Fibroblast of gingiva (primary cell): ENCODE data around the gene VPS18.
A peak's percentile ranks its signal among the peaks of the same experiment; 100 is the strongest.

Experiments used
- DNase-seq: peaks from one replicate; pipeline ENCODE4 v3.0.0-alpha.2; 2011; ENCODE audit warnings: low read depth

VPS18 gene

DNA sequence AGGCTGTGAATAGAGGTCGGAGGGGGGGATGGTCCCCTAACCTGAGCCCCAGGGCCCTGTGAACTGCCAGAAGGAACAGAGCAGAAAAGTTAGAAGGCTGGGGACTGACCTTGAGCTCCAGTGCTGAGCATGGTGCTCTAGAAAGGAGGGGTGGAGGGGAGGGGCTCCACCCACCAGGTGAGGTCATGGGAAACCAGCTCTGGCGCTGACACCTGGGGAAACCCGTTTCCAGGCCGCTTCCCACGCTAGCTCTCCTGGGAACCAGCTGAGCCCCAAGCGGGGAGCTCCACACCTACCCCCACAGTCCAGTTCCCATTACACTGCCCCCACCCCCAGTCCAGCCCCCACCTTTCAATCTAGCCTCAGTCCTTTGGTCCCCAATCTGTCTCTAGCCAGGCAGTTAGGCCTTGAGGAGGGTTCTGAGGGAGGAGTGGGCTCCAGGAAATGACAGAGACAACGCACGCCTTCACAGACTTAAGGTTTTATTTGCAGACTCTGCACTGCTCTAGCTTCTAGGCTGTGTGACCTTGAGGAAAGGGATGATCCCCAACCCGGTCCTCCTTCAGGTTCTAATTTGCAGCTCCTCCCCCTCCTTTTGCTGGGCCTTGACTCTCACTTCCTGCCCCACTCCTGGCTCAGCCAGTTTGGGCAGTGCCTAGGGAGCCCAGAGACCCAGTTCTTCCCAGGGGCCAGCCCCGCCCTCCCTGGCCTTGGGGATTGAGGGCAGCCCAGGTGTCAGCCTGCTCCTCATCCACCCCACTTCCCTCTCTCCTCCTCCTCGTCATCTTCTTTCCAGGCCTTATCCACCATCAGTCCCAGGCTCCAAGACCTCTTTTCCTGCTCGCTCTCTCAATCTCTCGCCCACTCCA, 22.3 kb upstream of the VPS18 start:
- no peak for DNase-seq

DNA sequence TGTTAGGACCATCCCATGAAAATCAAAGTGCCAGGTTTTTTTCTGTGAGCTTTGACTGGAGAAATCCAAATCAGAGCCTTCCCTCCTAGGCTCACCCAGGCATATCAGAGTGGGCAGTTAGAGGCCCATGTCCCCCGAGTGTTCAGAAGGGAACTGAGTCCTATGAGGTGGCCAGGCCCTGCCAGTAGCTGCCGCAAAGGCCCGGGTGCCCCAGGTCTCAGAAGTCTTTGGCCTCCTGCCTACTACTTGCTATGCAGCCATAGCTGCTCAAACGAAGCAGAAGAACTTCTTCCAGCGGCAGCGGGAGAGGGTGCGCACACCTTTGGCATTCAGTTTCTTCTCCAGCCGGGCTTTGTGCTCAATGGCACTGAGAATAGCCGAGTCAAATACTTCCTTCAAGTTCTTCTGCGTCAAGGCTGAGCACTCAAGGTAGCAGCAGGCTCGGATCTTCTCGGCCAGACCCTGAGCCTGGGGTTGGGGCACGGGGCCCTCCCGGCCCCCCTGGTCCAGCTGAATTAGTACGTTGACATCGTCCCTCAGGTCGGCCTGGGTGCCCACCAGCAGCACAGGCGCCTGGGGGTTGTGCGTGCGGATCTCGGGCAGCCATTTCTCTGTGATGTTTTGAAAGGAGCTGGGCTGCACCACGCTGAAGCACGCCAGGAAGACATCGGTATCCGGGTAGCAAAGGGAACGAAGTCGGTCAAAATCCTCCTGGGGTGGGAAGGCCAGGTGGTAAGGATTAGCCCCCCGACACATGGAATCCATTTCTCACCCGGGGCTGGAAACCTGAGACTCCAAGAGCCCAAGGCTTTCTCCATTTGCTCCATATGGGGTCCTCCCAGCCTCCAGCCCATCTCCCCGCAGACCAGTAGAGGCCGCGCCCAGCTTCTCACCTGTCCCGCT, 21.2 kb upstream of the VPS18 start:
- no peak for DNase-seq

DNA sequence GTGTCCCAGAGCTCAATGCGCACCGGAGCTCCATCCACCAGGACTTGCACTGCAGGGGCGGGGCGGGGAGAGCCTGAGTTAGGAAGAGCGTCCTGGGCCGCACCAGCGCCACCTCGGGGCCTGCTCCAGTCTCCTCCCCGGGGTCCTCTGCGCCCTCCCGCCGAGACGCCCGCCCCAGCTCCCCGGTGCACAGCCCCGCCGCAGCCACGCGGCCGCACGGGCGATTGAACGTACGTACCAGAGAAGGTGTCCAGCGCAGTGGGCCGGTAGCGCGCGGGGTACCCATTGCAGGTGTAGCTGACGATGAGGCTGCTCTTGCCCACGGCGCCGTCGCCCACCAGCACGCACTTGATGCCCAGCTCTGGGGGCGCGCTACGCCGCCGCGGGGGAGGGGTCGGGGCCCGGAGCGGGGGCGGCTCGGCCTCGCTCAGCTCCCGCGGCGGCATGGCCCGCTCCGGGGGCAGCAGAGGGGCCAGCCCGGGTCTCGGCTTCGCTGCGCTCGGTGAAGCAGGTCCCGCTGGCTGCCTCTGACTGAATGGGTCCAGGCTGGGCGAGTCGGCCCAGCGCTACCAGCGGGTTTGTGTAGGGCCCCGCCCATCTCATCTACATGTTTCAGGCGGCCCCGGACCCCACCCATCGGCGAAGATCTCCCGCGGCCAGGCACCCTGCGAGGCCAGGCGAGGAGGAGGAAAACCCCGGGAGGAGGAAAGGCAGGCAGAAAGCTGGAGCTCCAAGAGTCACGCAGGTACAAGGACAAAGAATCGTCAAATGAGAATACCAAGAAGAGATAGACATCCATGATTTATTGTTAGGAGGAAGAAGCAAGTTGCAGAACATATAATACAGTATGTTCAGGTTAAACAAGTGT, 20.3 kb upstream of the VPS18 start, which contains the start of gene RHOV:
RHOV (minus strand) TSS at position 541 of the 868 bp plus-strand sequence; CDS start at position 446, 95 bp downstream.
- DNase-seq = peak; percentile 12

DNA sequence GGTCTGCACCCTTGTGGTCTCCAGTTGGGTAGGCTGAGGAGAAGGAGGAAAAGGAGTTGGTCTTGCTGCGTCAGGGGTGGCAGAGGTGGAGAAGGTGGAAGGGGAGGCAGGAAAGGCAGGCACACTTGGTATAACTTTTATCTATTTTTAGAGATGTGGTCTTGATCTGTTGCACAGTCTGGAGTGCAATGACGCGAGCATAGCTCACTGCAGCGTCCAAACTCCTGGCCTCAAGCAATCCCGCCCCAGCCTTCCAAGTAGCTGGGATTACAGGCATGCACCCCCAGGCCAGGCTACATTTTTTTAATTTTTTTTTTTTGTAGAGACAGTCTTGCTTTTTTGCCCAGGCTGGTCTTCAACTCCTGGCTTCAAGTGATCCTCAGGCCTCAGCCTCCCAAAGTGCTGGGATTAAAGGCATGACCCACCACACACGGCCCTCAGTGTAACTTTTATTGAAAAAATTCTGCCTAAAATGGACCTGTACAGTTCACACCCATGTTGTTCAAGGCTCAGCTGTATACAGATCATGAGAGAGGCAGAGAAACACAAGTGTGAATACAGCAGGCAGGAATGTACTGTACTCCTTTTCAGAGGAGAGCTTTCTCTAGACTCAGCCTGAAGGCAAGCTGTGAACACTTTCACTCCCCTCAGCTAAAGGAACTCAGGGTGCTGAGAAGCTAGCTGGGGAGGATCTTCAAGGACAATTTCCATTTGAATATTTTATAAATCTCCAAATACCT, 18.1 kb upstream of the VPS18 start:
- DNase-seq = no peak

DNA sequence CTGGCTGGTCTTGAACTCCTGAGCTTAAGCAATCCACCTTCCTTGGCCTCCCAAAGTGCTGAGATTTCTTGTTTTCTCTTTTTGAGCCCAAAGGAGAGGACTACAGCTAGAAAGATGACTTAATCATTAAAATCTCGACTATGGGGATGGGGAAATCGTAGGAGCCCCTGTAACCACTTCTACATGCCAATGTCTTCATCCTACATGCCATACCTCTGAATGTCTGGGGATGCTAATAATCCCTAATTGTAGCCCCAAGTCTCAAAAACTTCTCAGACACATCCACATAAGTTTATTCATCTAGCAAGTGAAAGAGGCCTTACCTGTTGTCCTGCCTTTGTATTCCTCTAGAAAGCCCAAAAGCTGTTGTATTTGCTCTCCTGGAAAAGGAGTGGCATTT, 16.6 kb upstream of the VPS18 start:
- DNase-seq = no peak

DNA sequence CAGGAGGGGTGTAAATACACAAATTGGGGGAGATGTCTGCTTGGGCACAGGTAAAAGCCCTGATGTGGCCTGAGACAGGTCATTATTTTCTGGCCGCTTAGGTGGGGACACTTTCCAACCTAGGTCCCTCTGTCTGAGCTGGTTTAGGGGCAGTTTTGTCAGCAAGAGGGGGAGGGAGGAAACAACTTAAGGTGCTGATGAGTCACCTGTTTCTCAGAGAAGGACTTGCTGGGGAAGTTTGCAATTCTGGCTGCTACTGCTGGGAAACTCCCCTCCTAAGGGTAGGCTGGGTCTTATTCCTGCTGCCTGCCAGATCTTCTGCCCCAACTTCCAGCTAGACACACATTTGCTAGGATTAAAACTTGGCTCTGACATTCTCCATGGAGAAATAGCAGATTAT, 15.5 kb upstream of the VPS18 start:
- DNase-seq = no peak

DNA sequence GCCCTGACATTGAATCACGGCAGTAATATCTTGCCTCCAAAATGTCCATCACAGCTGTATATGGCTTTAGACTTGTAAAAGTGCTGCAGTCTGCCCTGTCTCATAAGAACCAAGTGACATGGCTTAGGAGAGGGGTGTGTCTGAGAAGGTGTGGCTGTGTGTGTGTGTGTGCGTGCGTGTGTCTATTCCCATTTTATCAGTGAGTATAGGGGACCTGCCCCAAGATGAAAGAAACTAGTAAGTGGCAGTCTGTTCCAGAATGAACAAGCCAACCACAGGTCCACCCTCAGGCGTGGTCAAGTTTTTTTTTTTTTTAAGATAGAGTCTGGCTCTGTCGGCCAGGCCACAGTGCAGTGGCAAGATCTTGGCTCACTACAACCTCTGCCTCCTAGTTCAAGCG, 14.6 kb upstream of the VPS18 start:
- DNase-seq = no peak

DNA sequence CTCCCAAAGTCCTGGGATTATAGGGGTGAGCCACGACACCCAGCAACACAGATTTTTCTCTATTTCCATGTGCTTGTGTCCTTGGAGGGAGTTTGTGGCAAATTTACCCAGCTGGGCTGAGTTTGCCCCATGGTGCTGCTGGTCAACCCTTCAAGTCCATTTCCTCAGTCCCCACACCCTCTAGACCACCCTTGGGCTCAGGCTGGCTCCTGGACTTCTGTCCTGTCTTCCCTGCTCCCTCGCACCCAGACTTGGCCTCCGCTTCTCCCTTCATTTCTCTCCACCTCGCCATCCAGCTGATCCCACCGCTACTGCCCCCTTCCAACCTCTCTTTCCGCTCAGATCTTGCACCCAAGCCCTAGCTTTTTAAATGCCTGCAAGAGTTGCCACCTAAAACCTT, 12.9 kb upstream of the VPS18 start:
- no peak for DNase-seq

DNA sequence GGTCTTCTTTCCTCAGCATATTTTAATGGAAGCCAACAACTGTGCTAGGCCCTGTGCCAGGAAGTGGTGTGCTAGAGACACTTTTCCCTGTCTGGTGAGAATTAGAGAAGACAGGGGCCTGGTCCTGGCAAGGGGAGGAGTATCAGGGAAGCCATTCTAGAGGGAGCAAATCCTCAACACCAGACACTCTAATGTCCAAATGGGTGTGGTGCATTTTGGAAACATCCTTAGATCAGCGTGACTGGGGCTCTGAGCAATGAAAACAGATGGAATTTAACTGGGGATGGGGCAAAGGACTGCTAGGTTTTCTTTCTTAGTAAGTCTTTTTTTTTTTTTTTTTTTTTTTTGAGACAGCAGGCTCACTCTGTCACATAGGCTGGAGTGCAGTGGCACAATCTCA, 7.7 kb upstream of the VPS18 start:
- DNase-seq = no peak

DNA sequence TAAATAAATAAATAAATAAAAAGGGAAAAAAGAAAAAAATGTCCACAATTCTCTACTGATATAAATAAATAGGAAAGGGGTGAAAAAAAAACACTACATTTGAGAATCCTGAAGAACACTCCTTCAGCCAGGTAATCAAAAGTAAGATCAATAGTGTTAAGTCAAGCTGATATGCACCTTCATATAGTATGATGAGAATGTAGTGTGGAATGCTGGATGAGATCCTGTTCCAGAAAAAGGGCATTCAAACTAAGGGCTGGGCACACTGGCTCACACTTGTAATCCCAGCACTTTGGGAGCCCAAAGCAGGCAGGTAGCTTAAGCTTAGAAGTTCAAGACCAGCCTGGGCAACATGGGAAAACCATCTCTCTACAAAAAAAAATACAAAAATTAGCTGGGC, 5.1 kb upstream of the VPS18 start:
- DNase-seq = no peak

DNA sequence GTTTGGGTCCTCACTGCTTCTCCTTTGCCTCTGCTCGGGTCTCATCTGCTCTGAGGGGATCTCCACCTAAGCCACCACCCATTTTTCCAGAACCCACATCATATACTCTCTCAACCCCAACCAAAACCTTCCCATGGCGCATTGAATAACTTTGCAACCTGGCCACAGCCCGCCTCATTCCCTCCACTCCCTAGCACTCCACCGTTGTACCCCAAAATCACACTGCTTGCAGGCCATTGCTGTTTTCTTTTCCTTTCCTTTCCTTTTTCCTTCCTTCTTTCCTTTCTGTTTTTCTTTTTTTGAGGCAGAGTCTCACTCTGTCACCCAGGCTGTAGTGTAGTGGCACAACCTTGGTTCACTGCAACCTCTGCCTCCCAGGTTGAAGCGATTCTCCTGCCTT, 3.1 kb upstream of the VPS18 start:
- DNase-seq = no peak

DNA sequence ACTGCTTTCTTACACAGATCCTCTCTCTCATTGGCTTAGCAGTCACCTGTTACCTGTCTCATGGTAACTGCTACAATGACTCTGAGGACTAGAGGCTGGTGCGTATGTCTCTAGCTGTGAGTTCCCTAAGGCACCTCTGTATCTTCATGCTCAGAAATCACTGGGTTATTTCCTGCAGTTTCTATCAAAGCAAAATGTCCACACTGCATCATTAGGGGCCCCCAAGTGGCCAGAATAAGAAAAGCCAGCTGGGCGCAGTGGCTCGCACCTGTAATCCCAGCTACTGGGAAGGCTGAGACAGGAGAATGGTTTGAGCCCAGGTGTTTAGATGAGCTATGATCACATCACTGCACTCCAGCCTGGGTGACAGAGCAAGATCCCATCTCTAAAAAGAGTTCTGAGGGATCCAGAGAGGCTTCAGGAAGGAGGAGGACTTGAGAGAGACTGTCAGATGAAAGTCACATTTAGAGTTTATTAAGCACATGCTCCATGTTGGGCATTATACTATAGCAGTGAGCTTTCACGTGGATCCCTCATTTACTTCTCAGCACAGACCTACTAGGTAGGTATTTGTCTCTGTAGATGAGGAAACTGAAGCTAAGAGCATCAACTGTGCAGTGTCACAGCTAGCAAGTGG, 2.3 kb upstream of the VPS18 start:
- DNase-seq = no peak

DNA sequence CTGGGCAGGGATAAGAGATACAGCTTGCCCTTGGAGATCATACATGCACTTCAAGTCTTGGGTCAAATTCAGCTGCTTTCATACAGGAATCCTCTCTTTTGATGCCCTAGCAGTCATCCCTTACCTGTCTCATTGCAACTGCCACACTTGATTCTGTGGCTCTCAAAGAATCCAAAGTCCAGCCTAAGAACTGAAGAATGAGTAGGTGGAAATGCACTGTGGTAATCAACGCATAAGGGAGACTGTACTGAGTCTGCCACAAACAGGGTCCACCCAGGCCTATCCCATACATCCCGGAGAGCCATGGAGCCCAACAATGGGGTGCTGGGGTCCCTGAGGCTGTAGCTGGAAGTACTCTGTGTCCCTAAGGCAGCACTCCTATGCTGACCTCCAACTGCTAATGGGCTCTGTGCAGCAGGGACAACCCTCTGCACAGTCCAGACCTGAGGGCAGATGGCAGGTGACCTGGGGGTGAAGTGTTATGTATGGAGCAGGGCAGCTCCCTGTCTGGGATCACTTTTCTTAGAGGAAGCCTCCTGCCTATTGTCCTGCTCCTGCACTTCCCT, 1.7 kb upstream of the VPS18 start:
- no peak for DNase-seq

DNA sequence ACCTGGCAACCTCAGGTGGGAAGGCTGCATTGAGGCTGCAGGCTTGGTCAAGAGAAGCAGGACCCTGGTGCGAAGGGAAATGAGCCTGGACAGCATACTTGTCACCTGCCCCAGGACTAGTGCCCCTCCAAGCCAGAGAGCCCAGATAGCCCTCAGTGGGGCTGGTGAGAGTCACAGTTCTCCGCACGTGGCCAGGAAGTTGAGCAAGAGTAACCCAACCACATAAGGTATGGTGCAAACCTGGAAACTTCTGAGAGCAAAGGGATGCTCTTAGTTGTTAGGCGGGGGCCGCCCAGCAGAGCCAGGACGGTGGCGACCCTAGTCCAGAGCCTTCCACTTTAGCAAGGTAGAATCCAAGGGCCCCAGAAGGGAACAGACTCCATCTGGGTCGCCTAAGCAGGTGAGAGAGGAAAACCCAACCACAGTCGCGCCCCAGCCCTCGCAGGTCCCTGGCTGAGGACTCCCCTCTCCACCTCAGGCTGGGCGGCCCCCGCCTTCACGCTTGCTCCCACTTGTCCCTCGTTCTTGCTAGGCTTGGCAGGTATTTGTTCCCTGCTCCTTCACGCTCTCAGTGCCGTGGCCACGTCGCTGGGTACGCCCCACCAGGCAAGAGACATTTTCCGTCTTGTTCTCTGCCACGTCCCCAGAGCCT, 1.1 kb upstream of the VPS18 start:
- DNase-seq = no peak

DNA sequence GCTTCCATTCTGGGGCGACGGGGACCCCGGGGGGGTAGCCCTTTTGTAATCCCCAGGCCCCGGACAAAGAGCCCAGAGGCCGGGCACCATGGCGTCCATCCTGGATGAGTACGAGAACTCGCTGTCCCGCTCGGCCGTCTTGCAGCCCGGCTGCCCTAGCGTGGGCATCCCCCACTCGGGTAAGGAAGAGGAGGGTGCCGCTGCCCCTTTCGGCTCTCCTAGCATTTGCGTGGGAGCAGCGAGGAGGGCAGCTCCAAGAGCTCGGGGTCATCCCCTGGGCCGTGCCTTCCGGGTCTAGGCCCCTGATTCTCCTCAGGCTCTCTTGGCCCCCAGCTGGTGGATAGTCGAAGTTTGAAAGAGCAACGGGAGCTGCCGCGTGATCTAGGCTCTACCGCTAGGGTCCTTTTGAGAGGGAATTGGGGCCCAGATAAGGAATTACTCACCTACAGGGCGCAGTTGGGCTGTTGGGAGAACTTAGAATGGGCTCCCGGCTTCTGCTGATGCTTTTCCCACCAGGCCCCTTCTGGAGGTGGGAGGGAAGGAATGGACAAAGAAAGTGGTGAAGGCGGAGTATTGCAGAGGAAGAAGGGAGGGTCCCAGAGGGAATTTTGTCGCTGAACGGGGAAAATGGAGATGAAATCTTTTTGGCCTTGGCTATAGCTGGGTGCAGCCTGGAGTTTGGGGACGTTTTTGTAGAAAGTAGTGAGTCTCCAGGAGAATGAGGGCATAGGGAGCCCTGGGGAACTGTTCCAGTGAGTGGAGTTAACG, 615 bp downstream of the VPS18 start:
- peak; percentile 65 for DNase-seq

DNA sequence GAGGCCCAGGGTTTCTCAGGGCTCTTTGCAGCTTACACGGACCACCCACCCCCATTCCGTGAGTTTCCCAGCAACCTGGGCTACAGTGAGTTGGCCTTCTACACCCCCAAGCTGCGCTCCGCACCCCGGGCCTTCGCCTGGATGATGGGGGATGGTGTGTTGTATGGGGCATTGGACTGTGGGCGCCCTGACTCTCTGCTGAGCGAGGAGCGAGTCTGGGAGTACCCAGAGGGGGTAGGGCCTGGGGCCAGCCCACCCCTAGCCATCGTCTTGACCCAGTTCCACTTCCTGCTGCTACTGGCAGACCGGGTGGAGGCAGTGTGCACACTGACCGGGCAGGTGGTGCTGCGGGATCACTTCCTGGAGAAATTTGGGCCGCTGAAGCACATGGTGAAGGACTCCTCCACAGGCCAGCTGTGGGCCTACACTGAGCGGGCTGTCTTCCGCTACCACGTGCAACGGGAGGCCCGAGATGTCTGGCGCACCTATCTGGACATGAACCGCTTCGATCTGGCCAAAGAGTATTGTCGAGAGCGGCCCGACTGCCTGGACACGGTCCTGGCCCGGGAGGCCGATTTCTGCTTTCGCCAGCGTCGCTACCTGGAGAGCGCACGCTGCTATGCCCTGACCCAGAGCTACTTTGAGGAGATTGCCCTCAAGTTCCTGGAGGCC, 5.4 kb downstream of the VPS18 start:
- DNase-seq = no peak

DNA sequence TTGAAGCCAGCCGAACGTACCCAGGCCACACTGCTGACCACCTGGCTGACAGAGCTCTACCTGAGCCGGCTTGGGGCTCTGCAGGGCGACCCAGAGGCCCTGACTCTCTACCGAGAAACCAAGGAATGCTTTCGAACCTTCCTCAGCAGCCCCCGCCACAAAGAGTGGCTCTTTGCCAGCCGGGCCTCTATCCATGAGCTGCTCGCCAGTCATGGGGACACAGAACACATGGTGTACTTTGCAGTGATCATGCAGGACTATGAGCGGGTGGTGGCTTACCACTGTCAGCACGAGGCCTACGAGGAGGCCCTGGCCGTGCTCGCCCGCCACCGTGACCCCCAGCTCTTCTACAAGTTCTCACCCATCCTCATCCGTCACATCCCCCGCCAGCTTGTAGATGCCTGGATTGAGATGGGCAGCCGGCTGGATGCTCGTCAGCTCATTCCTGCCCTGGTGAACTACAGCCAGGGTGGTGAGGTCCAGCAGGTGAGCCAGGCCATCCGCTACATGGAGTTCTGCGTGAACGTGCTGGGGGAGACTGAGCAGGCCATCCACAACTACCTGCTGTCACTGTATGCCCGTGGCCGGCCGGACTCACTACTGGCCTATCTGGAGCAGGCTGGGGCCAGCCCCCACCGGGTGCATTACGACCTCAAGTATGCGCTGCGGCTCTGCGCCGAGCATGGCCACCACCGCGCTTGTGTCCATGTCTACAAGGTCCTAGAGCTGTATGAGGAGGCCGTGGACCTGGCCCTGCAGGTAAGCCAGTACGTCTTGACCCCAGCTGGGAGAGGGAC, 6.2 kb downstream of the VPS18 start:
- no peak for DNase-seq

DNA sequence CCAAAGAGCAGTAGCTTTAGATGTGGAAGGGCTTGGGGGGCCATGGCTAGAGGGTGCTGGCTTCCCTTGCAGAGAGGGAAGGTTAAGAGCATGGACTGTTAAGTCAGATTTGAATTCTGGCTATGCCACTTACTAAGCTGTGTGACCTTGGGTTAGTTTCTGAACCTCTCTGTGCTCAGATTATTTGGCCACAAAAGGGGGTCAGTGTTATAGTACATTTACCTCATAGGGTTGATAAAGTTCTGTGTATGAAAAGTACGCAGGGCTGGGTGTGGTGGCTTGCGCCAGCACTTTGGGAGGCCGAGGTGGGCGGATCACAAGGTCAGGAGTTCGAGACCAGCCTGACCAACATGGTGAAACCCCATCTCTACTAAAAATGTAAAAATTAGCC, 6.8 kb downstream of the VPS18 start:
- DNase-seq = no peak
